ENCODE results near the gene PMIS2. TPM values are rescaled to one million over a fixed set of nuclear protein-coding genes. Genes with fewer than 3 reads are reported as not detected.

The PMIS2 gene
- total and polyA plus RNA-seq, 2 of the 8 experiments (the other 6 are each of a cell fraction or from before 2014, with no cell fraction given) = not detected

- 80% methylated on average over 5 of the region's 5 CpGs; no CpG with 5 or more reads in 1 of the 2 experiments for WGBS, 2 experiments (ENCODE audit: extremely low coverage in 1 of 2, insufficient coverage in 1 of 2, insufficient read length in 1 of 2, insufficient replicate concordance in 2 of 2, low coverage in 1 of 2, low lambda C conversion rate in 2 of 2, missing lambda C conversion rate in 1 of 2)
- Histone ChIP-seq H3K4me1 (replicated peaks in 1 of 4; ENCODE audit: control insufficient read depth in 3 of 4, insufficient read depth in 4 of 4, low read length in 3 of 4) (peaks cover 0 to 6% (median 4%) of the 10 kb centered on the region in 4 experiments; a peak in 3 of 7 replicates), H3K36me3 (ENCODE audit: control insufficient read depth in 2 of 4, insufficient read depth in 4 of 4, low read length in 3 of 4) (peaks cover 0 to 3% (median 0%) of the 10 kb centered on the region in 4 experiments; a peak in 2 of 8 replicates)
Measured at GRCh38 chr19:35554076-35554475, 31.9 kb upstream of the PMIS2 start.

More at GRCh38 chr19:35554076-35554475, 31.9 kb upstream of the PMIS2 start:
- Histone ChIP-seq H2BK5ac (ENCODE audit: low read depth, low read length) (no peak overlapping the region), H2BK120ac (replicated peaks; ENCODE audit: low read depth, low read length) (no peak overlapping the region), H4K20me1 (replicated peaks in 1 of 2; ENCODE audit: control insufficient read depth in 1 of 2, insufficient read depth in 2 of 2, low read length in 2 of 2) (peaks cover 8 to 10% of the 10 kb centered on the region in 2 experiments), H3K79me1 (ENCODE audit: low read depth, low read length) (no peaks in the 10 kb centered on the region), H4K91ac (replicated peaks; ENCODE audit: insufficient read length, low read length) (no peak overlapping the region), H2AK5ac (ENCODE audit: low read depth, low read length) (no peak overlapping the region), H4K8ac (ENCODE audit: extremely low read depth, insufficient read depth, low read length) (no peak overlapping the region), H3K23ac (ENCODE audit: insufficient read length) (no peak overlapping the region), H4K5ac (ENCODE audit: insufficient read length, low read depth, low read length) (no peak overlapping the region), H2BK15ac (ENCODE audit: low read length) (no peak overlapping the region), H3K9me3 (ENCODE audit: insufficient read depth in 2 of 2, low read depth in 1 of 2, low read length in 1 of 2) (no peaks in the 10 kb centered on the region), H2AFZ (ENCODE audit: low read length) (no peak overlapping the region), H3K4me3 (ENCODE audit: extremely low read depth in 1 of 4, insufficient read depth in 2 of 4, low read depth in 3 of 4, low read length in 4 of 4) (no peak overlapping the region), H3K27ac (ENCODE audit: low read depth, low read length) (no peak overlapping the region), H3K79me2 (ENCODE audit: control insufficient read depth in 1 of 2, insufficient read depth in 2 of 2, low read length in 2 of 2) (no peaks in the 10 kb centered on the region), H3K23me2 (ENCODE audit: low read depth, low read length) (peaks cover 4% of the 10 kb centered on the region; the same call in 1 of the 2 replicates), H2BK12ac (ENCODE audit: low read depth, low read length) (0 out of 2 replicates have a peak overlapping the region, but pooled peaks have one; percentile 50), H3K56ac (replicated peaks; ENCODE audit: insufficient read length, low read depth, low read length) (no peak overlapping the region), H3K4me2 (ENCODE audit: insufficient read depth in 1 of 2, low read depth in 2 of 2, low read length in 2 of 2) (no peak overlapping the region), H2BK20ac (ENCODE audit: low read length) (no peak overlapping the region), H3K9ac (replicated peaks in 1 of 4; ENCODE audit: extremely low read depth in 1 of 4, low read depth in 3 of 4, low read length in 3 of 4) (no peak overlapping the region), H3K18ac (ENCODE audit: extremely low read depth, low read length) (no peak overlapping the region), H3K14ac (ENCODE audit: insufficient read length) (no peak overlapping the region), H3K4ac (replicated peaks; ENCODE audit: insufficient read length, low read depth, low read length) (no peak overlapping the region), H3K27me3 (replicated peaks in 1 of 4; ENCODE audit: control insufficient read depth in 3 of 4, extremely low read depth in 1 of 4, insufficient read depth in 3 of 4, low read length in 3 of 4) (peaks cover 0 to 12% (median 5%) of the 10 kb centered on the region in 4 experiments; a peak in 5 of 7 replicates)
- no peak for TF ChIP-seq CHD2 (IDR thresholded peaks at IDR 0.05; ENCODE audit: low read length)
- TF ChIP-seq KDM4A (IDR thresholded peaks at IDR 0.05; ENCODE audit: low read depth, low read length, severe bottlenecking) = no peak
- no peak for TF ChIP-seq POLR2AphosphoS5 (IDR thresholded peaks at IDR 0.05; ENCODE audit: low read depth, low read length)
- TF ChIP-seq CTBP2 (IDR thresholded peaks at IDR 0.05; ENCODE audit: borderline replicate concordance, insufficient read depth, insufficient read length, low read length) = no peak
- TF ChIP-seq SAP30 (IDR thresholded peaks at IDR 0.05; ENCODE audit: insufficient read depth, insufficient replicate concordance, low read length) = no peak
- no peak for TF ChIP-seq SRF (IDR thresholded peaks at IDR 0.05; ENCODE audit: low read depth, low read length)
- ChIA-PET CTCF (ENCODE audit: partially characterized antibody) (interaction anchor here (0.6 to 7.7 kb wide), 2 partner anchors 37 to 140 kb away, joined by 3 to 90 read pairs; partner anchors contain the start of gene PMIS2), POLR2A (ENCODE audit: partially characterized antibody) (interaction anchor here (0.8 kb wide), 1 partner anchor 43 kb away, joined by 3 read pairs; no protein-coding TSS in a partner anchor)
- FAIRE-seq (no peak), DNase-seq (ENCODE audit: low read depth in 1 of 2, low spot score in 2 of 2) (no peak)
